Right lobe of liver (tissue), 4 donors: ENCODE results near the gene MIA3.

Source experiments
- CTCF ChIP-seq, 4 donors: fragments of 200-600 bp in 3 of 4; fragments of 450-650 bp in 1 of 4; IDR thresholded peaks; one replicate each; pipeline versions ENCODE4 v1.5.1 to v1.8.0; 2016 to 2022; ENCODE audit warnings: antibody characterized with exemption in 4 of 4, mild to moderate bottlenecking in 2 of 4
- POLR2A ChIP-seq: fragments of 450-650 bp; IDR thresholded peaks from one replicate; pipeline ENCODE4 v1.6.1; 2017; ENCODE audit warnings: antibody characterized with exemption, mild to moderate bottlenecking
- donor health status: DM: no; HTN: no; CAD: no.
- donor health status: DM: no; HTN: no; CAD: no.
- donor health status: DM: no; HTN: yes; CAD: no.

DNA sequence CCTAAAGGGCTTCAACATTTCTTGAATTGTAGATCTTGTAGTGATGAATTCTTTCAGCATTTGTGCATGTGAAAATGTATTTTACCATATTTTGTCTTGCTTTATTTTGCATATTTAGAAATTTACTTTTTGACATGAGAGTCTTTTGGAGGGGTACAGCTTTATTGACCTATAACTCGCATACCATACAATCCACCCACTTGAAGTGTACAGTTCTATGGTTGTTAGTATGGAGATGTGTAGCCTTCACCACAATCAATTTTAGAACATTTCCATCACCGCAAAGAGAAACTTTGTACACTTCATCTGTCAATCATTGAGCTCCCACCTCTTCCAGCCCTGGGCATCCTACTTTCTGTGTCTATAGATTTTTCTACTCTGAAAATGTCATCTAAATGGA is 7.2 kb upstream of the MIA3 start:
- TF ChIP-seq CTCF (IDR thresholded peaks at IDR 0.05) (no peak), POLR2A (no peak)
